Muscle of arm (tissue), 12 donors: ENCODE results near the gene ZFYVE21. TPM values are rescaled to one million over a fixed set of nuclear protein-coding genes. Genes with fewer than 3 reads are reported as not detected.

Source experiments
- DNase-seq: peaks from one replicate; pipeline ENCODE4 v3.0.0-alpha.2; 2013
- polyA plus RNA-seq, 12 donors: library from polyadenylated mRNA; unstranded; fragments of 120-200 nt; gene quantifications; one replicate each; pipeline ENCODE4 v1.2.1, GENCODE V29; 2013; ENCODE audit not compliant: insufficient read length in 12 of 12

ZFYVE21 gene
- polyA plus RNA-seq, 12 donors = 38.3 to 51.9 (median 40.6) TPM; not detected in 1

DNA sequence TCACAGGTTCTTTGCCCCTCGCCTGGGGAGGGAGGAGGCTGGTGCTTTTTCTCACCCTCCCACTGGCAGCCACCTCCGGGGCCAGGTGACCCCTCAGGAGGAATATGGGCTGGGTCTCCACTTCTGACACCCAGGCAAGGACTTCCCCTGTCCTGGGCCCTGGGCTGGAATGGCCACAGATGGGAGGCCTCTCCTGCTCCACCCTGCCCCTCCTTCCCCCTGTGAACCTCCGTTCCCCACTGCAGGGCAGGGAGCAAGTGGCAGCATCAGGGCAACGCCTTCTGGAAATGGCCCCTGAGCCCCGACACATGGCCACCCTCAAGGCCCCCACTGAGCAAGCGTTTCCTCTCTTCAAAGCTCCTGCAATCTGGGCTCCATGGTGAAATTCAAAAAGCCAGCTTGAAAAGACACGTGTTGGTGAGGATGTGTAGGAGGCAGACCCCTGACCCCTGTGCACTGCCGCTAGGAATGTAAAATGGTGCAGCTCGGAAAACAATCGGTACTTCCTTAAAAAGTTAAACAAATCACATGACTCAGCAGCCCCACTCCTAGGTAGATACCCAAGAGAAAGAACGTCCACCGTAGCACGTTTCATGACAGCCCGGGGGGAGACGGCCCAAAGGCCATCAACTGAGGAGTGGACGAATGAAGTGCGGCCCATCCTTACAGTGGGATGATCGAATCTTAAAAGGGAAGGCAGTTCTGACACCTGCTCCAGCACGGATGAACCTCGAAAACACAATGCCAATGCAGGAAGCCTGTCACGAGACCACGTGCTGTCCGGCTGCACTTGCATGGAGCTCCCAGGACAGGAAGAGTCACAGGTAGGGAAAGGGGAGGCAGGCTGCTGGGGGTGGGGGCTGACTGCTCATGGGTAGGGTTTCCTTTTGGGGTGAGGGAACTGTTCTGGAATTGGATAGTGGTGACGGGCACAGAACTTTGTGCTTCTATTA, 11.9 kb upstream of the ZFYVE21 start:
- no peak for DNase-seq

DNA sequence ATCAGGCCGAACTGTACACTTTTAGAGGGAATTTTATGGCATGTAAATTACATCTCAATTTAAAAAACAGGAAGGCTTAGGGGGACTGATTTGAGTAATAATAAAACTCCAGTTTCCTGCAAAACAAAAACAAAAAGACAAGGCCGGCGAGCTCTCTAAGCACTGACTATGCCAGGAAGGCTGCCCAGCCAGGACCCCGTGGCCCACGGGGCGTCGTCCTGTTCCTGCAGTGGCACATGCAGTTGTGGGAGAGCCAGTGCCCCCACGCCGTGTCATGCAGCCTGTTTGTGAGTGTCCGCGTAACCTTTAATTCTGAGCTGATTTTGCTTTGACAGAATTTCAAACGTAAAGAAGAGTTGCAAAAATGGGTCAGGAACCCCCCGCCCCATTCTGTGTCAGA, 10.9 kb upstream of the ZFYVE21 start:
- DNase-seq = no peak

DNA sequence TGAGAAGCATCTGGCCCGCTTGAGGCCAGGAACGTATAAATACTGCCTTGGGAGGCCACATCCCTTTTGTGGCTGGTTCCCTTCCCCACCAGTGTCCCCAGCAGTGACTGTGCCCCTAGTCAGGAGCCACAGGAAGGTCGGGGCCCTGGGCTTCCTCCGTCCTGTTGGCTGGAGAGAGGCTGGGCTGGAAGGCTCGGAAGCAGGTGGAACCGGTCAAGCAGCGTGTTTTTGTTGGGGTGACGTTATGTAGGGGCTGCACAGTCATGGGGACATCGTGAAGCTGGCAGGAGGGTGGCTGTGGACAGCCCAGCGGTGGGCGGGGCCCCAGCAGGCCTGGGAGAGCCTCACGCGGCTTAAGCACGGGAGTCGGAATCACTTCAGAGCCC, 10.5 kb upstream of the ZFYVE21 start:
- no peak for DNase-seq

DNA sequence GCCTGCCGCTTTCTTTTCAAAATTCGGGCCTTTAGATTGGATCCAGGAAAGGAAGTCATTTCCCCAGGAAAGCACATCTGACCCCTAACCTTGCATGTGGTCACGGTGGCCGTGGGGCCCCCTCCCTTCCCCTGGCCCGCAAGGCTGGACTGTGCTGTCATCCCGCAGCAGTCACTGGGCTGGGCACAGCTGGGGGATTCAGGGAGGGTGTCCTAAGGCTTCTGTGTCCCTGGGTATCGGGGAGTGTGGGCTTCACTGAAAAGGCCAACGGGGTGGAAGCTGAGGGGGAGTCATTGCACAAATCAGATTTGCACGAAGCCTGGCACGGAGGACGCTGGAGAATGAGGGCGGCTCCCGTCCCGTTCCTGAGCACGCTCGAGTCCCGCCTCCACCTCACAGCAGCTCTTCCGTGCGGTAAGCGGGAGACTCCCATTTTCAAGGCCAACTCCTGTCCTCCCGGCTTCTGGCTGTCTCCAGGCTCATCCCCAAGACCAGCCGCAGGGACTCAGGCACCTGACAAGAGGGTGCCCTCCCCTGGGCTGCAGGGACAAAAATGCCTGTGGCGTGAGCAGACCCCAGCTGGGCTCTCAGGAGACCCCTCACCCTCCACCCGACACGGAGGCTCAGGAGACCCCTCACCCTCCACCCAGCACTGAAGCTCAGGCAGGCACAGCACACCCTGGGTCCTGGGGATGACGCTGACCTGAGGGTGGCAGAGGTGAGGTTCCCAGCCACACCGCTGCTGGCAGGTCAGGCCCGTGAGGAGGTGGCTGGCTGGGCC, 9.9 kb upstream of the ZFYVE21 start:
- no peak for DNase-seq

DNA sequence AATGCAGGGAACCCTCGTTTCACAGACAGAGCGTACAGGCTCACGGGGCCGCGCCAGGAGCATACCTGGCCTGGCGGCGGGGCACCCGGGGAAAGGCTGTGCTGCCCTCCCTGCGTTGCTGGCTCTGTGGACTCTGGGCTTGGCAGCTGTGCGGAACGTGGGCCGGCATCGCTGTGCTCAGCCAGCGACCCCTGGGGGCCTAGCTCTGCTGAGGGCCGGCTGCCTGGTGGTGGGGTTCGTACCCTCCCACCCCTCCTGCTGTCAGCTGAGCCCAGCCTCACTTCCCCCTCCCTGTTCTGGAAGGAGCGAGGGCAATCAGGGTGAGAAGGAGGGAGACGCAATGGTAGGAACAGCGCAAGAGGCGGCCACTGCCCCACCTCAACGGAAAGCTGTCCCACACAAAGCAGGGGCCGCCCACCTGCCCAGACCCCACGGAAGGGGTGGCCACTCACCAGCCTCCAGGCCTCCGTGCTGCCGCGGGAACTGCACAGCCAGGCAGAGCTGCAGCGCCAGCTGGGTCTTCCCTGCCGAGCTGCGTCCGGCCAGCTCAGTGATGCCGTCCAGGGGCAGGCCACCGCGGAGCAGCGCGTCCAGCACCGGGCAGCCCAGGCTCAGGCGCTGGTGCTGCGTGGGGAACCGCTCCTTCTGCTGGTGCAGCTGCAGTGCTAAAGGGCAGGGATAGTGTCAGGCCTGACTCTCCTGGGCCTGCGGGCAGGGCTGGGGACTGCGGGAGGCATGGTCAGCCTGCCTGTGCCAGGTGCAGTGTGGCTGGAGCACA, 8.9 kb upstream of the ZFYVE21 start:
- DNase-seq = no peak

DNA sequence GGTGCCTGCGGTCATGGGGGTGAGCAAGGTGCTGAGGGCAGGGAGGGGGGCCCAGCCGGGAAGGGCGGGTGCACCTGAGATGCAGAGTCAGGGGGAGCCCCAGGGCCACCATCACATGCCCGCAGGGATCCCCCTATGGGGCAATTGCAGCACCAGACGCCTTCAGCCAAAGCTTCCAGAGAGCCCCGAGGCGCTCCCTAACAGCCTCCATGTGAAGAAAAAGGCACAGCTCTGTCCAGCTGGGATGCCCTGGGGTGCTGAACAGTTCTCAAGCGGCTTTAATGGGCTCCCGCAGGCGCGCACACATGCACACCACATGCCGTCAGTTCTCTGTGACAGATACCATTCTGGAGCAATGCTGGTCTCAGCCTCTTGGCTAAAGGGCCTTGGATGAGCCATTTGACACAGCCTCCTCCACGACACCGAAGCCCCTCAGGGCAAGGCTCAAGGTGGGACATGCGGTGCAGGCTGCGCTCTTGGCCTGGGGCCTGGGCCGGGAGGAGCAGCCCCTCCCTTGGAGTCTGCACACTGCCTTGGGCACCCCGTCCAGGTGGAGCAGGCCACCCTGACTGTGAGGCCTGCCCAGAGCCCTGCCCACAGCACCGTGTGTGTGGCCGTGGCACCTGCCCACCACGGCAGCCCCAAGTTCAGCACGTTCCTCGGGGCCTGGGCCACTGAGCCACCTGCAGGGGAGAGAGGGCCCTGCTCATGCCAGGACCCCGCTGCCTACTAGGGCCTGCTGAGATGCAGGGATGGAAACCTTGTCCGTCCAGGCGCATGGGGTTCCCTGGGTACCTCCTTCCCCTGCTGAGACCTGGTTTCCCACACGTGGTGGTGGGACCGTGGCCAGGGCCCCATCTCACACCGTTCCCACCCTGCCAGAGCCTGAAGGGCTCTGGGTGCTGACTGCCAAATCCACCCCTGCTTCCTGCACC, 8.0 kb upstream of the ZFYVE21 start:
- no peak for DNase-seq

DNA sequence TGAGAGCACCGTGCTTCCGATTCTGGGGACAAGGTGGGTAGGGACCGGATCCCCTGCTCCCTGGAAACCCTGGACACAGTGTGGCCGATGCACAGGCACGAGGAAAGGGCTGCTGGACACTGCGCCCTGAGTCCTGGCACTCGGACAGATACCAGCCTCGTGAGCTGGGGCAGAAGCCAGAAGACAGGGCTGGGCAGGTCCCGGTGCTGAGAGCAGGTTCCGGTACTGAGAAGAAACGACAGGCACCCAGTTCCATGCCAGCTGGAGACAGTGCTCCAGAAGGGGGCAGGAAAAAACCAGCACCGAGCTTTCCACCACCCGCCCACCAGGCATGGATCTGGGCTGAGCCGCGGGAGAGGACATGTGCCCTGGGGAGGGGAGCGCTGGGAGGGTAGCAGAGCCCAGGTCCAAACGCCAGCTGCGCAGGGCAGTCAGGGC, 6.8 kb upstream of the ZFYVE21 start:
- no peak for DNase-seq

DNA sequence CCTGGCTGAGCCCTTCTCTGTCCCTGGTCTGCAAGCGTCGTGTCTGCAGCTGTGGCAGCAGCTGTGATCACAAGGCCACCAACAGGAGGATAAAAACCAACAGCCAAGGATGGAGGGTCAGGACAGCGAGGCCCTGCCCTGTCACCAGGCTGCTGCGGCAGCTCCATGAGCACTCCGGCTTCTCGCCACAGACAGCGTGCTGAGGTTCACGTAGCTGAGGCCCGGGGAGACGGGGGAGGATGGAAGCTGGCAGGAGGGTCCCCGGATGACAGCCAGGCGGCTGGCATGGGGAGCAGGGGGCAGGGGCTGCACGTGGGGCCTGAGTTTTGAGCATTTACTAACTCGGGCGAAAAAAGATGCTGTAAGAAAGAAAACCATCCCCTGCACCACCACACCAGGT, 5.8 kb upstream of the ZFYVE21 start:
- no peak for DNase-seq

DNA sequence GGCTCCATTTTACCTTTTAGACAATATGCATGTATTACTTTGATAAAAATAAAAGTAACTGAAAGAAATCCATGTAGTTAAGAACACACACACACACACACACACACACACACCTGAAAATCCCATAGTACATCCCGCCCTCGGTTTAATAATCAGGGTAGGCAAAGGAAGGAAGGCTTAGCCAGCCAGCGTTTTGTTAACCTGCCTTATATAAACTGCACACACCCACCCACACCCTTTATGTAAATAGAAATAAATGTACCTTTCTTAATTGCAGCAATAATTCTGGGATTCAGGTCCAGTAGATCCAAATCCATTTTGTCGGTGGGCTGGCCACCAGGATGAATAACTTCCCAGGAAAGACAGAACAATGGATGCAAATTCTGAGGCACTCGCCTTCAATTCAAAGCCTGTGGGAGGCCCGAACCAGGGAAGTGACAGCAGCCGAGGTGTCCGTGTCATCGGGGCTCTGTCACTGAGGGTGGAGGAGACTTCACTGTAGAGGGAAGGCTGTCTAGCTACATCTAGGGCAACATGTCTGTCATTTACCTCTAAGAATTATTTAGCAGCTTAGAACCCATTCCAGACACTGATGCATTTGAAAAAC, 4.7 kb upstream of the ZFYVE21 start:
- DNase-seq = no peak

DNA sequence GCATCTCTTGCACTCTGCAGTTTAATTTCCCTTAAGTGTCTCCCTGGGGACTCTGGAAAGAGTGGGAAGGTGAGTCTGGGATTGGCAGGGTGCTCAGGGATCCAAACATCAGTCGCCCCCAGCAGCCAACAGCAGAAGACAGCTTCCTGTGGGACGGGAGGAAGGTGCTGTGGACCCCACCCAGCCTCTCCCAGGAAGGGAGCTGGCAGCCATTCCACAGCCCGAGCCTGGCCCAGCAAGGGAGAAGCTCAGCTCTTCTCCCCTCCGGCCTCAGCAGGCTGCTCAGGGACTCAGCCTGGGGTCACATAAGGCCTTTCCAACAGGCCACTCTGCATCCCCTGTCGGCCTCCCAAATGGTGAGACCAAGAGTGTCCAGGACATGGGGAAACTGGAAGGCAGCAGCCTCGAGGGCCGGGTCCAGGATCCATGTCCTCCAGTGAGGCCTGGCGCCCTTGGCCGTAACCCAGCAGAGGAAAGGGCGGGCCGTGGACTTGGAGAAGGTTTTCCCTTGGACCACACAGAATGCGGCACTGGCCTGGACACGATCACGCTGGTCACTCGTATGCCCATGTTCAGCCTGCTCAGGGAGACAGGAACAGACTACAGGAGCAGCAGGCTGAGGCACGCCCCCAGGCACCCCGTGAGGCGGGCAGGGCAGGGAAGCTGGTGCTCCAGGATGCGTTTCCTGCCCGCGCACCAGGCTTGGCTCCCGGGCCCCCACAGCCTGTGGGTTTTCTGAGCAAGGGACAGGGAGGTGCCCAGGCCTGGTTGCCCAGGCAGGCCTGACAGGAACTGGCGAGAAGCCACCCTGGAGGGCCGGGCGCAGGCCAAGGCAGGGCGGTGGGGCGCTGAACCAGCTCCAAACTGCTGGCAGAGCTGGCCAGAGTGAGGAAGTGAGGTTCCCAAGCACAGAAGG, 3.8 kb upstream of the ZFYVE21 start:
- DNase-seq = no peak

DNA sequence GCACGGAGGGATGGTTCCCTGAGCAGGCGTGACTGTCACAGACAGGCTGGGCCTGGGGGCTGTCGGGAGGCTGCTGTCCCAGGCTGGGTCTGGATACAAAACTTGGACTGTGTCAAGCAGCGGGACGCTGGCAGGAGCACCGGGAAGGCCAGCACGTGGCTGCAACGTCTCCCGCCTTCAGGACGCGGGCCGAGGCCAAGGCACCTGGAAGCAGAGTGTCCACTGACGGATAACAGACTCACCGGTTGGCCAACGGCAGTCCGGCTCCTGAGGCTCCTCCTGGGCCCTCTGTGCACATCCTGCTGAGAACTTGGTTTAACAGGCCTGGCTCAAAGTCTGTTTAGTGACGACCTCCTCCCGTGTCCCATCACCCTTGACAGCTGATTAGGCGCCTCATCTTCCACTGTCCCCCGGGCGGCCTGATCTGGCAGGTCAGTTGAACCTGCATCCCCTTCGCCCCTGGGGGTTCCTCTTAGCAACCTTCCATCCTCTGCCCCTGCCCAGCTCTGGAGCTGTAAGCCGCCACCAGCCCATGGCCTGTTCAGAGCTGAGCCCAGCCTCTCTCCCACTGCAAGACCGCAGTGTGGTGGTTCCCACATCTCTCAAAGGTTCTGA, 2.9 kb upstream of the ZFYVE21 start:
- no peak for DNase-seq

DNA sequence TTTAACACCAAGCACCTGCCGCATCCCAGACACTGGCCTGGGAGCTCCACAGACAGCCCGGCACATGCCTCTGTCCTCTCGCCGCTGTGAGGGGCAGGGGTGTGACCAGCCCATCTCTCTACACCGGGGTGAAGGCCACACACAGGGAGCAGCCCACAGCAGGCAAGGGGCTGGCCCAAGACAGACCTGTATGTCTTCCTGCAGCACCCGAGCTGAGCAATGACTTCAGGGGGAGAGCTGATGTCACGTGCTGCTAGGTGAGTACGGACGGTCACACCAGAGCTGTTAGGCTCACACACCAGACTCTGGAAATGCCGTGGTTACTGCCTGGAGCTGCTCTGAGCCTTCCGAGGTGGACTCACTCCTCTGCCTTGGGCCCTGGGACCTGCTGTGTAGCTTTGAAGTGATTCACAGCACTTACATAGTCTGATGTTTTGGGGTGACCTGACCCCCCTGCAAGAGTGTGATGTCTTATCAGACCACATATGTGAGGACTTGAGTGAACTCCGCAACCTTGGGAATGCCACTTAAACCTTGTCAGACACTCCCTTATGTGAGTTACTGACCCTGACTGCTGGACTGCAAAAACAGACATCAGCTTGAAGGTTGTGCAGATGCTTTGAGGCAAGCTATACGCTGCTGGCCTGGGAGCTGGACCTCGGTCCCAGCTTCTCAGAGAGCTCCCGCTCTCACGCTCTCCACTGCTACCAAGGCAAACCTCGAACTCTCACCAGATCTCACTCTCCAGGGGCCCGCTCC, 2.1 kb upstream of the ZFYVE21 start:
- no peak for DNase-seq

DNA sequence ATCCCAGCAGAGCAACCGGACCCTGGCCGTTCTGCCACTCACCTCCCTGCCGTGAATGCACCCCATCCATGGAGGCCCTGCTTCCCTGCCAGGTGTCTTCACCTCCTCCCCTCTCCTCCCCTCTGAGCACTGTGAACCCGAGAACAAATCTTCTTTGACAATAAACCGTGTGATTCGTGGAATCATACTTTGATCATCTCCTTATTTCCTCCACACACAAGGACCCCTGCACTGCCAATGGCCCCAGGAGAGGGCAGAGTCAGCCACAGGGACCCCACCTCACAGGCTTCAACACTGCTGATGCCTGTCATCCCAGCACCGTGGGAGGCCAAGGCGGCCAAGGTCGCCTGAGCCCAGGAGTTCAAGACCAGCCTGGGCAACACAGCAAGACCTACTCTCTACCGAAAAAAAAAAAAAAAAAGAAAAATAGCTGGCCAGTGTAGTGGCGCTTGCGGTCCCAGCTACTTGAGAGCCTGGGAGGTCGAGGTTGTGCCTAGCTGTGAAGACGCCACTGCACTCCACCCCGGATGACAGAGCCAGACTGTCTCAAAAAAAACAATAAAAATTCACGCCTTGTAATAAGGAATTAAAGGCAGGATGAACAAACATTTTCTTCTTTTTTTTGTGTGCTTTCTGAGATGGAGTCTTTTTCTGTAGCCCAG, 1.4 kb upstream of the ZFYVE21 start:
- no peak for DNase-seq

DNA sequence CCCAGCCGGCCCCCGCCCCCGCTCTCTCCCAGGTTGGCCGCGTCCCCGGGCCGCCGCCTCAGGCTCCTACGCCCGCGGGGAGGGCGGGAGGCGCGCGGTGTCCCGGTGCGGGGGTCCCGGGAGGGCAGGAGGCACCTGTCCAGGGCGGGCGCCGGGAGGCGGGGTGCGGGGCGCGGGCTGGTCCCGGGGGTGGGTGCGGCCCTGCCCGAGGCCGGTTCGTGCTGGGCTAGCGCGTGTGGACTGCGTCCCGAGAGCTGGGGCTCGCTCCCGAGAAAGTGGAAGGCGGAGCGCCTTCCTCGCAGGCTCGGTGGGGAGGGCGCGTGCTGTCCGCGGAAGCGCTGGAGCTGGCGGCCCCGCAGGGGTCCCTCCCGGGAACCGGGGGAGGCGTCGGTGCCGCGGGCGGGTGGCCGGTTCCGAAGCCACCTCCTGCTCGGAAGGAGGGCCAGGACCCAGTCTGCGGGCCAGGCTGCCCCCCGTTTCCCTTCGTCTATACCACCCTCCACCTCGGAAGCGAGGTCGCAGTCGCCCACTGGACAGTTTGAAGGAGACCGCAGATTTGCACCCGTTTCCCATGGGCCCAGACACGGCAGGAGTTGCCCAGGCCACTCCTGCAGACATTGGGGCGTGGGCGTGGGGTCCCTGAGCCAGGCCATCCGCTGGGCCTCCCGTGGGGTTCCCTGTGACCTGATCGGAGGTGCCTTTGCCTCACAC, 636 bp downstream of the ZFYVE21 start:
- no peak for DNase-seq

DNA sequence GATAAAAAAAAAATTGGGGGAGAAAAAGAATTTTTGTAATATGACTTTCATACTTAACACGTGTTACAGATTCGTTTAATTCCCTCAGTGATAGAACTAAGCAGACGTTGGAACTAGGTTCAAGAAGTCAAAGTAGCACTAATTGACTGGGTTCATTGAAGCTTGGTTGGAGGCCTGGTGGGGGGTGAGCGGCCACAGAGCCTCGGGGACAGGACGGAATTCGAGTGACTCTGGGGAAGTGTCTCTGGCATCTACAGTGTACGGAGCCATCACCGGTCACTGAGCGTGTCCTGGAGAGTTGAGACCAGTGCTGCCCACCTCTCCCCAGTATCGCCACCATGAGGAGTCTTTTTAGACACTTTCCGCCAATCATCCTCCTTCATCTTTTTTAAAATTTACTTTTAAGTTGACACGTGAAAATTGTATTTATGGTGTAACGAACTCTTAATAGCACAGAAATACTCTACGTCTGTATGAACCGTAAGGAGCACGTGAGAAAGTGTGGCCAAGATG, 1.3 kb downstream of the ZFYVE21 start:
- DNase-seq = no peak

DNA sequence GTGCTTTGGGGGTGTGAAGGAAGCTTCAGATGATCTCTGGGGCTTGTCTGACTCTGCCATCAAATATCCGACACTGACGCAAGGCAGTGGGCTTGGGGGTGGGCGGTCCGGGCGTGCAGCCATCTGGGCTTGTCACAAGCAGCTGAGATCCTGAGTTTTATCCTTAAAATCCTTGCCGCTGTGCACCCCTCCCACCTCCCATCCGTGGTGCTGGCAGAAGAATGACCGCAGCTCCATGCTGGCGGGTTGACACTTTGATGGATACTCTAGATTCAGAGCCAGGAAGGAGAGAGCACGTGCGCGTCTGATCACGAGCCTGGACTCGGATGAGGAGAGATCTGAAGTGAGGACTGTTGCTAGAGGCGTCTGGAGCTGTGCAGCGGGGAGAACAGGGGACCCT, 3.0 kb downstream of the ZFYVE21 start:
- no peak for DNase-seq

DNA sequence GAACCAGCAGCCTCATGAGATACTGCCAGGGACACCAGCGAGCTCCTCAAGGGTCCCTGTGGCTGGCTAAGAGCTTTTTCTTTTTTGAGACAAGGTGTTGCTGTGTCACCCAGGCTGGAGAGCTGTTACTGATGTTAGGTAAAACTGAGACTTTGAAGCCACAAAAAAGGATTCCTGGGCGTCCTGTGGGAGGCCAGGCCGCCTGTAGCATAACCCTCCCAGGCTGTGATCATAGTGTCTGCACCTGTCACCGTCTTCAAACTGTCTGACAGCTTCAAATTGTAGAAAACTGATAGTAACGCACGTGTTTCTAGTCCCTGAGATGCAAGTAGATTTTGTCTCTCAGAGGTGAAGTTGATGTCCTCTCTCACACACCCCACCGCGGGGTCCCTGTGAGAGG, 4.1 kb downstream of the ZFYVE21 start:
- DNase-seq = no peak
